H1 (cell line): ENCODE measurements around the gene ARL17A.
"Not testable (repeated sequence)": the region's sequence is repeated elsewhere in the genome, so short reads cannot be mapped to it uniquely, and the experiment has no call there.

Experiments used
- CHD2 ChIP-seq: IDR thresholded peaks from 2 replicates; pipeline ENCODE4 v1.6.1; 2012; ENCODE audit warnings: low read length, improper control_type of control experiment
- GABPA ChIP-seq: IDR thresholded peaks from 2 replicates; pipeline ENCODE4 v1.6.1; 2011; ENCODE audit warnings: mild to moderate bottlenecking, low read length, moderate library complexity, borderline replicate concordance; ENCODE audit not compliant: insufficient read depth
- POLR2A ChIP-seq, 2 experiments: IDR thresholded peaks; 1 replicate in 1 of 2; 2 replicates in 1 of 2; pipeline ENCODE4 v1.6.1; 2011; ENCODE audit warnings: low read depth in 2 of 2, low read length in 2 of 2, mild to moderate bottlenecking in 2 of 2; ENCODE audit errors: control extremely low read depth in 1 of 2
- RXRA ChIP-seq: IDR thresholded peaks from 2 replicates; pipeline ENCODE4 v1.6.1; 2011; ENCODE audit warnings: low read depth, mild to moderate bottlenecking, low read length, moderate library complexity; ENCODE audit not compliant: insufficient read depth
- SRF ChIP-seq: IDR thresholded peaks from 2 replicates; pipeline ENCODE4 v1.6.1; 2011; ENCODE audit warnings: mild to moderate bottlenecking, low read depth, low read length, moderate library complexity
- TAF7 ChIP-seq: optimal IDR thresholded peaks from 2 replicates; pipeline ENCODE3; 2011; ENCODE audit warnings: low read depth, mild to moderate bottlenecking, inconsistent platforms, low read length, moderate library complexity, borderline replicate concordance
- TF ChIP-seq, protein P1 (sequence below), 3 experiments: IDR thresholded peaks; 1 replicate in 2 of 3; 2 replicates in 1 of 3; pipeline versions ENCODE4 v1.5.1 to v1.6.1; 2011; ENCODE audit warnings: low read length in 3 of 3, mild to moderate bottlenecking in 3 of 3, inconsistent platforms in 2 of 3, low read depth in 1 of 3, moderate library complexity in 1 of 3; ENCODE audit not compliant: insufficient read depth in 1 of 3; ENCODE audit errors: control extremely low read depth in 1 of 3

DNA sequence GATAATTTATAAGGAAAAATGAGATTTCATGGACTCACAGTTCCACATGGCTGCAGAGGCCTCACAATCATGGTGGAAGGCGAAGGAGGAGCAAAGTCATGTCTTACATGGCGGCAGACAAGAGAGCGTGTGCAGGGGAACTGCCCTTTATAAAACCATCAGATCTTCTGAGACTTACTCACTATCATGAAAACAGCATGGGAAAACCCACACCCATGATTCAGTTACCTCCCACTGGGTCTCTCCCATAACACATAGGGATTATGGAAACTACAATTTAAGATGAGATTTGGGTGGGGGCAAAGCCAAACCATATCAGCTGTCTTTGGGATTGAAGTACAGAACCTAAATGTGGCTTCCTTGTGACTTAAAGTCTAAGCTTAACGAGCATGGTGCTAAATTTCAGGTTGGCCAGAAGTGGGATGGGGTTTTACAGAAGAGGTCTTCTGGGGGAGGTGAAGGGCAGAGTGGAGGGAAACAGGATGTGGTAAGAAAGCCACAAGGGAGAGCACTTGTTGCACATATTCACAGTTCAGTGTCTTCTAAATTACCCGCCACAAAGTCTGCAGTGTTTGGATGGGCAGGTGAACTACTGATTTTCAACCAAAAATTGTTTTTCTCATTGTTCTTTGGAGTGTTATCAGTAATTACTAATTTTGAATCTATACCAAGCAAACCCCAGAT is 49.4 kb upstream of the ARL17A start:
- TF ChIP-seq, protein P1, sequence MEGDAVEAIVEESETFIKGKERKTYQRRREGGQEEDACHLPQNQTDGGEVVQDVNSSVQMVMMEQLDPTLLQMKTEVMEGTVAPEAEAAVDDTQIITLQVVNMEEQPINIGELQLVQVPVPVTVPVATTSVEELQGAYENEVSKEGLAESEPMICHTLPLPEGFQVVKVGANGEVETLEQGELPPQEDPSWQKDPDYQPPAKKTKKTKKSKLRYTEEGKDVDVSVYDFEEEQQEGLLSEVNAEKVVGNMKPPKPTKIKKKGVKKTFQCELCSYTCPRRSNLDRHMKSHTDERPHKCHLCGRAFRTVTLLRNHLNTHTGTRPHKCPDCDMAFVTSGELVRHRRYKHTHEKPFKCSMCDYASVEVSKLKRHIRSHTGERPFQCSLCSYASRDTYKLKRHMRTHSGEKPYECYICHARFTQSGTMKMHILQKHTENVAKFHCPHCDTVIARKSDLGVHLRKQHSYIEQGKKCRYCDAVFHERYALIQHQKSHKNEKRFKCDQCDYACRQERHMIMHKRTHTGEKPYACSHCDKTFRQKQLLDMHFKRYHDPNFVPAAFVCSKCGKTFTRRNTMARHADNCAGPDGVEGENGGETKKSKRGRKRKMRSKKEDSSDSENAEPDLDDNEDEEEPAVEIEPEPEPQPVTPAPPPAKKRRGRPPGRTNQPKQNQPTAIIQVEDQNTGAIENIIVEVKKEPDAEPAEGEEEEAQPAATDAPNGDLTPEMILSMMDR (IDR thresholded peaks at IDR 0.05; ENCODE audit: control extremely low read depth in 1 of 3, insufficient read depth in 1 of 3, low read depth in 1 of 3, low read length in 3 of 3): not testable (repeated sequence)
- TF ChIP-seq RXRA; SRF; POLR2A (IDR thresholded peaks at IDR 0.05; ENCODE audit: control extremely low read depth in 1 of 2, low read depth in 2 of 2, low read length in 2 of 2); GABPA; TAF7; CHD2: not testable (repeated sequence)
